Pons (tissue), 1 donor: ENCODE measurements around the gene CCDC12.

Experiments
- DNase-seq: peaks from one replicate; pipeline ENCODE4 v3.0.0-alpha.2; 2016; ENCODE audit warnings: low spot score

The CCDC12 gene

DNA sequence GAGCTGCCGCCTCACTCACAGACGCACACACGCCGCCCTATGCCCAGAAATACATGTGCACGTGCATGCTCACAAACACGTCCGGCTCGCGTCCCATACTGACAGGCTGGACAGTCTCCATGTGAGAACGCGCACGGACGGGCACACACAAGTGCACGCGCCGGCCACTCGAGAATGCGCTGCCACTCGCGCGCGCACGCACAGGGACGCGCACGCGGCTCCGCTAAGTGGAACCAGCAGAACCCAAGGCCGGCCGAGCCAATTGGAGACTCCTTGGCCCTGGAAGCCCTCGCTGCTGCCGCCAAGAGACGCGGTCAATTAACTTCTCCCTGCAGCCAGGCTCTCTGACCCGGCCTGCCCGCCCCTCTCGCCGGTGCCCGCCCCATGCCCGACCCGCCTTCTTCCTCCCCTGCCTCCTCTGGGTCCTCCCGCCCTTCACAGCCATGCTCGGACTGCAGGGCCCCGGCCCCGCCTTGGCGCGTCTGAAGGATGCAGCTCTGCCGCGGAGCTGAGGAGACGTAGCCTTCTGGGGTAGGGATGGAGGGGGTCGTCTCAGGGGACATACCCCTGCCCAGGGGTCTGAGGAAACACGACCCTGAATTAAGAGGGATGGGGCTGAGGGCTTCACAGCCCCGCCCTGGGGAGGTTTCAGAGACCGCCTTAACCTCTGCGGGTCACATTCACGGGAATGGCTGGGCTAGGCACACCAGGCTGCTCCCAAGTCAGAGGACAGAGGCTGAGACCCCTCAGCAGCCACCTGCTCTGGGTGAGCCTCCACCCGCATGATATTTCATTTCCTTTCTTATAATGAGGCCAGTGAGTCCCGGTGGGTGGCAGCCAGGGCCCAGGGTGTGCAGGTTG lies 84.0 kb downstream of the CCDC12 start:
- DNase-seq: peak; percentile 56

DNA sequence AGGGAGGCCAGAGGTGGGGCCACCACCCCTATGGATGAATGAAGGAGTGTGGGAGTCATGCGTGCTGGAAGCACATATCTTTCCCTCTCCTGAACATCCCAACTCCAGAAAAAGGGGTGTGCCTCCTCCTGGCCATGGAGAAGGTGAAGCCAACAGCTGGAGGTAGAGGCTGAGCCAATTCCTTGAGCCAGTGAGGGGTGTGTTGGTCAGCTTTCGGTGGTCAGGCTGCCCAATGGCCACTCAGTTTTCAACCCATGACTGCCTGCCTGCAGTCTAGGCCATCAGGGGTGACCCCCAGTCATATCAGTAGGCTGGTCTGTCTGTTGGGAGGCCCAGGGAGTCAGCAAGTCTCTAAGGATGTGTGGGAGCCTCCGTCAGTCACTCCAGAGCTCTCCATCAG lies 85.4 kb downstream of the CCDC12 start:
- no peak for DNase-seq

DNA sequence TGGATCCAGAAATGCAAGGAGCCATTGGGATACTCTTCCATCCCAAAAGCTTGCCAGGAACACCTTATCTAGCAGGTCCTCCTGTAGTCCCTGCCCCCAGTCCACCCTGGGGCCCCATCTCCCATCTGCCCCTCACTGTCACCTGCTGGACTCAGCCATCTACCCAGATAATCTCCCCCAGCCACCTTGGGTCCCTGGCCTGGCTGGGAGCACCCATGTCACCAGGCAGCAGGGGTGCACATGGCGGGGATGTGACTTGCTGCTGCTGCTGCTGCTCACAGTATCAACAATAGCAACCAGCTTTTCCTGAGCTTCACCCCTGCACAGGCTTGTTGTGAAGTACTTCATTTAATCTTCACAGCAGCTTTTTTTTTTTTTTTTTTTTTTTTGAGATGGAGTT lies 86.4 kb downstream of the CCDC12 start:
- no peak for DNase-seq

DNA sequence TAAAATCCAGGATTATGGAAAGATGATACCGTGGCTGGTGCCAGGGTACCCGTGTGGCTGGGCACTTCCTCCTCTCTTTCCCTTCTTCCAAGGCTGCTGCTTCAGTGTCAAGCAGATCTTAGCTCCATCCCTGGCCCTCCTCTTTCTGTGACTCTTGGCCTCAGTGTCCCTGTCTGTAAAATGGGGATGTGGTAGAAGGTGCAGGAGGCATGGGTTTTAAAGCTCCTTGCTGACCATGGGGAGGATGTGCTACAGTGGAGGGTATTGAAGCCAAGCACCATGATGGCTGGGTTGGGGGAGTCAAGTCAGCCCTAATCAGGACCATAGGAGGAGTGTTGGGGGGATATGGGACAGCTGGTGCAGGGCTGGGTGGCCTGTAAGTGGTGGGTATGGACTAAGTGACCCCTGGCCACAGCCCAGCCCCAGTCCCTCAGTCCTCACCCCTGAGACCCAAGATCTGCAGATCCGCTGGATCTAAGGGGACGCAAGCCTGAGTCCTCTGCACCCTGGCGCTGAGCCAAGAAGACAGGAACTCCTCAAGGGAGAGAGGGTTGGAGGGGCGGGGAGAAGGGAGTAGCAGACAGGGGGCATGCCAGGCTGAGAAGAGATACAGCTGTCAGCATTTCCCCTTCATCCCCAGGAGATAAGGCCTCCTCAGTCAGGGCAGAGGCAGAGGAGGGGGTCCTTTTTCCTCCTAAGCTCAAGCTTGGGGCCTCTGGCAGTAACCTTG lies 87.0 kb downstream of the CCDC12 start:
- no peak for DNase-seq

DNA sequence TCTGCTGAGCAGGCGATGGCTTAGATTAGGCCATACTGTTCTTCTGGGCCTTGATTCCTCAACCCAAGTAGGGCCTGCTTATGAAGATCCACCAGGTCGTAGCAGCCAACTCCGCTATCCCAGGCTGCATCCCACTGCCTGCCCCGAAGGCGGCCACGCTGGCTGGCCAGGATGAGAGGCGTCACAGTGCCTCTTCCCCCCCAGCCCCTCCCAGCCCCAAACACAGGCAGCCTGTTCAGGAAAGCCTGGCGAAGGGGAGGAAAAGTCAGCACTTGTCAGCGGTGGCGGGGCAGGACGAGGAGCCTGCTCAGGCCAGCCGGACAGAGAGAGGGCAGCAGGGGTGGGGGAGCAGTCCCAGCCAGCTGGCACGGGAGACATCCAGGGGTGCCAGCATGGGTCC lies 87.8 kb downstream of the CCDC12 start:
- no peak for DNase-seq

DNA sequence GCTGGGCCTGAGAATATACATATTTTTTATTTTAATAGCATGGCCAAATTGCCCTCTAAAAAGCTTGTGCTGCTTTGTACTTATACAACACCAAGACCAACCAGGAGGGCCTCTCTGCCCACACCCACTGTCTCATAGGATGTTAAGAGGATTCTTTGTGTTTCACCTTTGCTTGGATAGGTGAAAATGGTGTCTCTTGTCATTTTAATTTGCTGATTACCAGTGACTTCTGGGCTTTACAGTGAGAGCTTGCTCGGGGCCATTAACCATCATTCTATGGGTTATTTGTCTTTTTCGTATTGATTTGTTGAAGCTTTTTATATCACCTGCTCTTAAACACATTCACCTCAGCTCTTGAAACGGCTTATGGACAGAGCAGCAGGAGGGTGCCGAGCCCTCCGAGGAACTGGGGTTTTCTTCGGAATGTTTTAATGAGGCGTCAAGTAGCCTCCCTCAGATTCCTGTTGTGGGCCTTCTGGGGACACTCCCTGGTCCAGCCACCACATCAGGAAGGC lies 88.5 kb downstream of the CCDC12 start:
- no peak for DNase-seq

DNA sequence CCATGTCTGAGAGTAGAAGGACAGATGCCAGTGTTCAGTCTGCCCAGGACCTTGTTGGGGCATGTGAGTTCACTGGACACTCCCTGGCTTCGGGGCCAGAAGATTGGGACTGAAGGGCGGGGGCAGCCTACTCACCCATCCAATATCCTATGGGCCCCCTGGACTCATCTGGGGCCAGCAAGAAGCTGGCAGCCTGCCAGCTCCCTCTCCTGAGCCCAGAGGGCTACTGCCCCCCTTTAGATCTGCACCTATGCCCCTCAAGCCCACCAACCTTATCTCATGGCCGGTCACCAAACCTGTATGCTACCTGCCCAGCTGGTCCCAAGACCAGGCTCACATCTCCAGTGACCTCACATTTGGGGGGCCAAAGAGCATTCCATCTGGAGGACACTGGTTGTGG lies 90.9 kb downstream of the CCDC12 start:
- DNase-seq: no peak

DNA sequence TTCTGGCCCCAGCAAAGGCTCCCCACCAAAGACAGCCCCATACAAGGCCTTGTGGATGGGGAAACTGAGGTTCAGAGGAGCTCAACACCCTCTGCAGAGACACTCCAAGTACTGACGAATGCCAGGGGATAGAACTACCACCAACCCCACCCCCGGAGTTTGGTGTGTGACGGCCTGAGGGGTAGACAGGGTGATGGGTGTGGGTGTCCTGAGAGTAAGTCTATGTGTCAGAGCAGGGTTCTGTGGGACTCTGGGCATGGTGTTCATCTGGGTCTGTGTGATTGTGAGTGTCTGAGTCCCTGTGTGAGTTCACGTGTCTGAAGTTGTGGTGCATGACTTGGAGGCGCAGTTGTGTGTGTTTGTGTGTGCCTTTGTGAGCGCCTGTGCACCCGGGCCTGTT lies 91.6 kb downstream of the CCDC12 start:
- no peak for DNase-seq

DNA sequence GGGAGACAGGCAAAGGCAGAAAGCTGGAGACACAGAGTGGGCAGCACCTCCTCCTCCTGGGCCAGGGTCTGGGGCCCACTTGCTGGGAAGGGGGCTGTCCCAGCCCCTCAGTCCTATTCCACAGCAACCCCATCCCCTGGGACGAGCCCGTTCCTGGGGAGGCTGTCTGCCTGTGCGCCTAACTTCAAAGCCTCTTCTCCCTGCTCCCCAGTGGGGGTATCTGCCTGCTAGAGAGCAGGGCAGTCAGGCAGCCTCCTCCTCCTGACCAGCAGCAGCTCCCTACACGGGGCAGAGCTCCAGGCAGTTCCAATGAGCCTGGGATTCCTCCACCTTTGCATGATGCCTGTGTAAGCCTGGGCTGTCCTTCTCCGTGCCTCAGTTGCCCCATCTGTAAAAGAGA lies 92.1 kb downstream of the CCDC12 start:
- no peak for DNase-seq

DNA sequence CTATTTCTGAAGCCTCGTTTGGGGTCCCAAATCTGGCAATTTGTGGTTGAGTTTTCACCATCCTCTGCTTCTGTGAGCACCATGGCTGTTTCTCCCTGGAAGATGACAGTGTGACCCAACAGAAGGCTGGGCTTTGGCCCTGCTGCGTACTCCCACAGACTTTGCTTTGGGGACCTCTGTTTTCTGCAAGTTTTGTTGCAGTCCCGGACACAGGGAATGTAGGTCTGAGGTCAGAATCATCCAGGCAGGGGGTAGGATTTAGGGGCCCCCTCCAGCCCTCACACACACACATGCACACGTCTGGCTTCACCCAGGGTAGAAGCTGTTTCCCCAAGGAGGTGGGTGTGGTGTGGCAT lies 92.7 kb downstream of the CCDC12 start:
- no peak for DNase-seq

DNA sequence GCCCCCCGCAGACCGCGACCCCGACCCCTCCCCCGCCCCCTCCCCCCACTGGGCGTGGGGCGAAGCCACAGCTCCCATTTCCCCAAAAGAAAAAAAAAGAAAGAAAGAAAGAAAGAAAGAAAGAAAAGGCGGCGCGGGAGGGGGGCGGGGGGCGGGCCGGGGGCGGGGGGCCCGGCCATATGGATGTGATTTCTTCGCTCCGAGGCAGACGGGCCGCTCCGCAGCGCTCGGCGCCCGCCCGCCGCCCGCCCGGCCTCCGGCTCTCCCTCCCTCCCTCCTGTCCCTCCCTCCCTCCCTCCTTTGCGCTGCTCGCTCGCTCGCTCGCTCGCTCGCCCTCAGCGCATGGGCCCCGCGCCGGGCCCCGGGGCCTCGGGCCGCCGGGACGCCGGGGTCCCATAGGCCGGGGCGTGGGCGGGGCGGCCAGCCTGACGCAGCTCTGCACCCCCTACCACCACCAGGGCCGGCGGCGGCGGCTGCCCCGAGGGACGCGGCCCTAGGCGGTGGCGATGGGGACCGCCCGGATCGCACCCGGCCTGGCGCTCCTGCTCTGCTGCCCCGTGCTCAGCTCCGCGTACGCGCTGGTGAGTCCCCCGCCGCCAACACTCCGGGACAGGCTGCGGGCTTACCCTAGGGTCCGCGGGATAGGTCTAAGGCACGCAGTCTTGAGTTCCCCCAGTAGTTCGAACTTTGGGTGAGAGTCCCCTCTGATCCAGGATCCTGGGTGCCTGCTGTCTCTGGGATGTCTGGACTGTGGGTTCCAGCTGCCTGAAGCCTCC lies 93.3 kb downstream of the CCDC12 start:
- DNase-seq: no peak

DNA sequence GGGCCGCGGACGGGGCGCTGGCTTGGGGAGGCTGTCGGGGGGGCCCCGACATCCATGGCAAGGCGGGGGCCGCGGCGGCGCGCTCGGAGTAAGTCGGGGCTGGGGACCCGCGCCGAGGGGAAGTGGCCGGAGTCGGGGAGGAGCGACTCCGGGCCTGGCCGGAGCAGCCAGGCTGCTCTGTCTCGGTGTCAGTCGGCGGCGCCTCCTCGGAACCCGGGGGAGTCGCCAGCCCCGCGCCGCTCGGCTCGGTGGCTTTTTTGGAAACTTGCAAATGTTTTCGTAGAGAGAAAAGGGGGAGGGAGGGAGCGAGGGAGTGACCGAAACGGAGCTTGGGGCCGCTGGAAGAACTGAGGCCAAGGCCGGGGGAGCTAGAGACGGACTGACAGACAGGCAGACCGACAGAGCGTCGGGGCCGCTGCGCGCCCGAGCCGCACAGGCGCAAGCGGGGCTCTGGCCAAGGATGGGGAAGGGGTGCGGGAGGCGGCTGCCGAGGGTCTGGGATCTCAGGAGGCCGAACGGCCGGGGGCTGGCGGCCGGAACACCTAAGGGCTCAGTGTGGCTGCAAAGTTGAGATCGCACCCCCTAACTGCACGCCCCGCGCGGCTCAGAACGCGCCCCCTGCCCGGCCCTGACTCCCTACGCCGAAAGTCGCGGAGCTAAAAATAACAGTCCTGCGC lies 94.0 kb downstream of the CCDC12 start:
- DNase-seq: no peak

DNA sequence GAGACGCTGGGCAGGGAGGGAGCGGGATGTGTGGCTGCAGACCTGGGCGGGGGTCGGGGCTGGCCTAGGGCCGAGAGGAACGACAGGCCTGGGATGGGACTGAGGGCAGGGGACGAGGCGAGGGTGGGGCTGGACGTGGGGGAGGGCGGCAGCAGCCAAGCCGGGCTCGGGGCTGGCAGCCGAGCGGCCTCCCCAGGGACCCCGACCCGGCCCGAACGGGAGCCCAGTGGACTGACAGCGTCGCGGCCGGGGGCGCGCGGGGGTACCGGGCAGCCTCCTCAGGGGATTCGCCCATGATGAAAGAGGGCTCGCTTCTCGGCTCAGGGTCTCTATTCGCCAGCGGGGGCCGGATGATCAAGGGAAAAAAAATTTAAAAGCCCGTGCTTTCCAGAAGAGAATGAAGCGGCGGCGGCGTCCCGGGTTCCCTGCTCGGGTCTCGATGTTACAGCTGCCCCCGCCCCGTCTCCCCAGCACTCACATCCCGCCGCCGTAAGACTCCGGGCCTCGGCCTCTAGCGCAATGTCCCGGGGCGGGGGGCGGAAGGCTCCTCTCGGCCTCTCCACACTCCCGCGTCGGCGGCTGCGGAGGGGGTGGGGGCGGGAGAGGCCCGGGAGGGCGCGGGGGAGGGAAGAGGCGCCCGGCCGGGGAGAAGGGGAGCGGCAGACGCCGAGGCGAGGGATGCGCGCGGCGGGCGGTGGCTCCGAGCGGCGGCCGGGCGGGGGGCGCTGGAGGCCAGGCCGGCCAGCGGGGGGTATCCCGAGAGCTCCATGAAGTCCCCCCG lies 94.8 kb downstream of the CCDC12 start:
- DNase-seq: no peak

DNA sequence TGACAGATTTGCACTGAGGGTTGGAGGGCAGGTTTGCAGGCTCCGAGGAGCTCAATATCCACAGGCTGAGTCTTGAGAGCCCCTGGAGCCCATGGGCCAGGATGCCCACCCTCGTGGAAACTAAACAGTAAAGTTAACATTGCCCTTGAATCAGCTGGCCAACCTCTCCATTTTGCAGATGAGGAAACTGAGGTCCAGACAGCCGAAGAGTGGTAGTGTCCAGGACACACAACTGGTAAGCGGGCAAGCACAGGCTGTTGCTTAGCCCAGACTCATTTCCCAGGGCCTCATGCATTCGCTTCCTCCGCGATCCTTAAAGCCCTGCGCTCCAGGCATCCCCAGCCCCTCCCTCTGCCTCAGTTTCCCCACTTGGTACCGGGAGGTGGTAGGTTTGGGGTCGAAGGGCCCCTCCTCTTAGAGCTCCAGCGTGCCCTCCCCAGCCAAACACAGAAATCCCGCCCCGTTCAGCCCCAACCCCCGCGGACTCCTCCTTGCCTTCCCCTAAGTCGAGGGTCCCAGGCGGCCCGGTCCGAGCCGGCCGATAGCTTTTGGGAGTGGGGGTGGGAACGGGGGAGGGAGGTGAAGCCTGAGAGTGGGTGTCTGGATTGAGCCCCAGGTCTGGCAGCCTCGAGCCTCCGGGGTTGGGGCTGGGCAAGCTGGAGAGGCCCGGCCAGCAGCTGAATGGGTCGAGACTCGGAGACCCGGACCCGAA lies 95.5 kb downstream of the CCDC12 start:
- no peak for DNase-seq

DNA sequence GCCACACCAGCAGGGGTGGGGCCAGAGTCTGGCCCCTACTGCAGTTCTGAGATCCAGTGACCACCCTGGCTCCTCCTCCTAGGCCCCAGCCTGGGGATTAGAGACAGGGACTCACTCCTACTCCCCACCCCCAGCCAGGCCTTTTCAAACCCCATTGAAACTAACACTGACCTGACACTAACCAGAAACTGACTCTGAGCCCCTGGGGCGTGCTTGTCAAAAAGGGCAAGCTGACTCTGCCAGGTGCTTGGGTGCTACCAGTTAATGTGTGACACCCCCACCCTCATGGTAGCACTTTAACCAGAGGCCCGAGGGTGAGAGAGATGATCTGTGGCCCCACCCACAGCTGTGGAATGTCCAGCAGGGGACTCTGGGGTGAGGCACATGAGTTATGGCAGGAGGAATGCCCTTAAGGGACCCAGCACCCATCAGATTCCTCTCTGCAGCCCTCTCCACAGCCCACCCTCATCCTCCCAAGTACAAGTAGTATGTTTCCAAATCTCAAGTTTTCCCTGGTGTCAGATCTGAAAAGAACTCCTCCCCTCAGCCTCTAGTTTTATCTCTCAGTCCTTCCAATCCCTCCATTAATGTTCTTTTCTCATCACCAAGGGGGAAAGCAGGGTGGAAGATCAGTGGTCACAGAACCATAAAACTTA lies 97.6 kb downstream of the CCDC12 start:
- no peak for DNase-seq

DNA sequence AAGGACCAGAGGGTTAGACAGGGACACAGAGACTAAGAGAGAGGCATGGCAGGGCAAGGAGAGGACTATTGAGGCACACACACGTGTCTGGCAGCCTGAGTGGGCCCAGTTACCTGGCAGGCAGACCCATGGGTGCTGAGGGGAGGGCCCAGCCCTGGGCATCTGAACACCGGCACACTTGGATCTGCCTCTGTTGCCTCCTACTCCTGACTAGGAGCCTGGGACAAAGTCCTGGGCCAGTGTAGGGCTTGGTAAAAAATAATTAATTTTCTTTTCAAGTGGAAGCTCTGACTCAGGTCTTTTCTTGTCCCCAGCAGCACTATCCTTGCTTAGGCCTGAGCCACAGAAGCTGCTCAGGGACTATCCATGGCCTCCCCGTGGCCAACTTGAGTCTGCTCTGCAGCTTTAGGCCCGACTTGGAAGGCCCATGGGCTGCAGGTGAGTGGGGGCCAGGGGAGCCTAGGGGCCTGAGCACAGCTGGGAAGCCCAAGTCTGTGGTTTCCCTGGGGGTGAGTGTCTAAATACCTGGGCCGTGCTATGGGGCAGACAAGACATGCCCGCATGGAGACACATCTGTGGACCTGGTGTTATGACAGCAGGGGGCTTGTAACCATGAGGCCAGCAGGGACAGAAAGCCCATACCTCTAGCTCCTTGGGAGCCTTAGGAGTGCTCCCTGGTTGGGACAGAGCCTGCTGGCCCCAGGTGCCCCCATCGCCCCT lies 99.0 kb downstream of the CCDC12 start, which contains the start of gene PTH1R:
Gene PTH1R (plus strand): TSS at position 316 of the 720 bp plus-strand sequence. CDS start 5,839 bp downstream, outside the sequence.
- no peak for DNase-seq

DNA sequence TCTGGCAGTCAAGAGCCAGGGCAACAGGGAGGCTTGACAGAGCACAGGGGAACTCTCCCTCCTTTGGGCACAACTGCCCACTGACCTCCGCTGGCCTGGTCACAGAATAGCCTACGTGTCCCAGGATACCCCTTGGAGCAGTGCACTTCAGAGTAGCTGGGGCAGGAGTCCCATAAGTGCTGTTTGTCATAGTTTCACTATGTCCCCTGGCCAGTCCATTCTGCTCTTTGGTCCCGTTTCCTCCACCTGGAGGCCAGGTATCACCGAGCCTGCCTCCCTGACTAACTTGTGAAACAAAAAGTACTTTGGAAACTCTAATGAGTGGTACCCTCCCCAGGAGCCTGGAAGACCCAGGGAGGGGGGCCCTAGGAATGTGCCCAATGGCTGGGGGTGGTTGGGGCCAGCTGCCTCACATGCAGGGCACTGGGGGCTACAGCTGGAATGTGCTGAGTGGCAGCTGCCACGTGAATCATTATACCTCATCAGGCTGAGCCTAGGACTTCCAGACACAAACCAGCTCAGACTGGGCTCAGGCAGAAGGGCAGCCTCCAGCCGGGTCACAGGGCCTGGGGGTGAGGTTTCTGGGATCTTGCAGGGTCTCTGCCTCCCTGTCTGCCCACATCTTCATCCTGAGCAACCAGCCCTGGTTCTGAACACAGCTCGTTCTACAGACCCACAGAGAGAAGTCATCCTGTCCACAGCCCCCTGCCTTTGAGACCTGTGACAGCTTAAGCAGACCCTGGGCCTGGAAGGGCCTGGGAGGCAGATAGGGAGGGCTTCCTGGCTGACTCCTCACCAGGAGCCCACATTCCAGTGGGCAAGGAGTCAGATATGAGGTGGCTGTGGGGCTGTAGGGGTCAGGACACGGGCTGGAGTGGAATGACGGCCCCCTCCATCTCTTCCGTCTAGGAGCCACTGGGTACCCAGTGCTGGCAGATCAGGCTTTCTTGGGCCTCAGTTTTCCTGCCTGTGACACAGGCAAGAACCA lies 99.9 kb downstream of the CCDC12 start:
- no peak for DNase-seq

DNA sequence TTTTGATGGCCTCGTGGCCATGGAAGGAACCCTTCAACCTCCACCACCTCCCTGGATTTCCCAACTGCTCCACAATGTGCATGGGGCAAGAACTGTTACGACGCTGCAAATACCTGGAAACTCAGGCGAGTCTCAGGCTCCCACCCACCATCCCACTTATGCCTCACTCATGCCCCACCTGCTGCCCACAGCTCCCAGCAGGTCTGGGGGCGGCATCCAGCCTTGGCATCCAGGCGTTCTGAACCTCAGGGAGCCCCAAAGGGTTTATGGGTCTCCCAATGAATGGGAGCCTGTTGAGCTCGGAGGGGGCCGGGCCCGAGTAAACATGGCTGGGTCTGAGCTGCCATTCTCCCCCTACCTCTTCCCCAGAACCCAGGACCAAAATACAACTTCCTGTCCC lies 101.0 kb downstream of the CCDC12 start:
- no peak for DNase-seq
